ENCODE measurements around the gene OTOP1.
"Not testable (repeated sequence)": the region's sequence is repeated elsewhere in the genome, so short reads cannot be mapped to it uniquely, and the experiment has no call there.

Gene OTOP1

DNA sequence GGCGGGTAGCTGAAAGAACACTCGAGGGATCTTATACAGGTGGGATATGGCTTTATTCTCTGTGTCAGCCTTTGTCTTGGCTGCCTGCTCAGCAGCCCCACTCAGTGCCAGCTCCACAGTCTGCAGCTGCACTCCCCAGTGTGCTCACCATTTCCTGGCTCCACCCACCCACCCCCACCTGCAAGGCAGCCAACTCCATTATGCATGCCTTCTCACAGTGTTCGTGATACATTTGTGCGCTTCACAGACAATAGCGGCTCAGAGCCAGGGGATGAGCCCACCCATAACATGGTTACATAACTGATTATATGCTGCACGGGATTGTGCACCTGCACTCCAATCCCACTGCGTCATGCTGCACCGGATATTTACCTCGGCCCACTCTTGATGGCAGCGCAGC is 30.1 kb upstream of the OTOP1 start:
- Histone ChIP-seq H3K4me1 (ENCODE audit: insufficient read depth, low read length) (no peaks in the 10 kb centered on the region), H3K9me3 (ENCODE audit: low read length) (no peaks in the 10 kb centered on the region), H3K36me3 (ENCODE audit: insufficient read depth, low read length) (no peaks in the 10 kb centered on the region), H3K4me3 (ENCODE audit: low read depth in 1 of 2, low read length in 2 of 2) (no peak overlapping the region), H3K27me3 (ENCODE audit: control insufficient read depth in 1 of 2, insufficient read depth in 2 of 2, low read length in 2 of 2) (no peaks in the 10 kb centered on the region), H3K27ac (ENCODE audit: low read depth, low read length) (no peak overlapping the region), H3K9ac (ENCODE audit: low read length) (no peak overlapping the region)

DNA sequence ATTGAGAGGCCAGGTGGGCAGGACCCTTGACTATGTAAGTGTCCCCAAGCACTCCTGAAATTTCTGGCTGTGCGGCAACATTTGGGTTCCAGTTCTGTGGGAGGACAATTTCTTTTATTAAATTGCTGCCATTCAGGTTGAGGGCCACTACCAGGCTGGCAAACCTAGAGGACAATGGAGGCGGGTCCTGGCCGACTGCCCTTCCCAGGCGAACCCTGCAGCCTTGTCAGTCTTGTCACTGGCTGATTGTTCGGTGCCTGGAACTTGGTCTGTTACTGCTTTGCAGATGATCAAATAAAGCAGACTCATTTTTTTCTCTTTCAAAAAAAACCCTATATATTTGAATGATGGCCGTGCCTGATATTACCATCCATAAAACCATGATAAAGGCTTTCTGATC is 27.9 kb upstream of the OTOP1 start:
- no peak overlapping the region for H3K4me3 ChIP-seq (ENCODE audit: low read depth in 1 of 2, low read length in 2 of 2)
- no peaks in the 10 kb centered on the region for H3K36me3 ChIP-seq (ENCODE audit: insufficient read depth, low read length)
- H3K4me1 ChIP-seq (ENCODE audit: insufficient read depth, low read length), result no peaks in the 10 kb centered on the region
- H3K27me3 ChIP-seq (ENCODE audit: control insufficient read depth in 1 of 2, insufficient read depth in 2 of 2, low read length in 2 of 2), result no peaks in the 10 kb centered on the region
- H3K27ac ChIP-seq (ENCODE audit: low read depth, low read length), result no peak overlapping the region
- no peaks in the 10 kb centered on the region for H3K9me3 ChIP-seq (ENCODE audit: low read length)
- H3K9ac ChIP-seq (ENCODE audit: low read length), result no peak overlapping the region

DNA sequence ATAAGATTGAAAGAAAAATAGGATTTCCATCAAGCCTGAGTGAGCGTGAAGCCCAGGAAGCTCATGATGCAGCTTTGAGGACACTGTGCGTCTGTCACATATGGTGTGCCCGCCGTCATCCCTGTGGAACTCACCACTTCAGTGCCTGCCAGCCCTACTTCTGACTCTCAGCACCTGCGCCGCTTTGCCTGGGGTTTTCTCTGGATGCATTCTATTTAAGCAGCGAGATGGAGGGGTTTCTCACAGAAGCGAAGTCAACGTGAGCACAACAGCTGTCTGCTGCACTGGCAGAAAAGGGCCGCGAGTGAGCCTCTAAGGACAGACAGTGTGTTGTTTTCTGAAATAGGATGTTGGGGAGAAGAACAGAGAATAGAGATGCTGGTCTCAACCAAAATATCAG is 27.5 kb upstream of the OTOP1 start:
- Histone ChIP-seq H3K36me3 (ENCODE audit: insufficient read depth, low read length) (no peaks in the 10 kb centered on the region), H3K4me3 (ENCODE audit: low read depth in 1 of 2, low read length in 2 of 2) (no peak overlapping the region), H3K27me3 (ENCODE audit: control insufficient read depth in 1 of 2, insufficient read depth in 2 of 2, low read length in 2 of 2) (no peaks in the 10 kb centered on the region), H3K27ac (ENCODE audit: low read depth, low read length) (no peak overlapping the region), H3K9me3 (ENCODE audit: low read length) (no peaks in the 10 kb centered on the region), H3K4me1 (ENCODE audit: insufficient read depth, low read length) (peaks cover under 1% of the 10 kb centered on the region), H3K9ac (ENCODE audit: low read length) (no peak overlapping the region)

DNA sequence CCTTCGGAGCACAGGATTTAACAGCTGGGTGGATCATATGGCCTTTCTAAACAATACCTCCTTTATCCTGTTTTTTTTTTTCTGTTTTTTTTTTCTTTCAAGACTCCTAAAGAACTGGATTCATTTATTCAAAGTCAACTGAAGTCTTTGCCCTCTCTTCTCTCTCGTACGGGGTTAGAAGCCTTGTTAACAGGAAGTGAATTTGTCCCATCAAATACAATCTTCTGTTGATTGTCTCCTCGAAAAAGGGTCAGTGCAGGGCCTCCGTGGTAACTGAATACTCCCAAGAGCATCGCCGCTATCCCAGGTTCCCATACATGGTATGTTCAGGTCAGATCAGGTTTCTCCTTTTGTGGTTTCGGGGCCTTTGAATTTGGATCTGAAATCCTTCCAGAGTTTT is 23.1 kb upstream of the OTOP1 start:
- peaks cover 6% of the 10 kb centered on the region for H3K36me3 ChIP-seq (ENCODE audit: insufficient read depth, low read length)

DNA sequence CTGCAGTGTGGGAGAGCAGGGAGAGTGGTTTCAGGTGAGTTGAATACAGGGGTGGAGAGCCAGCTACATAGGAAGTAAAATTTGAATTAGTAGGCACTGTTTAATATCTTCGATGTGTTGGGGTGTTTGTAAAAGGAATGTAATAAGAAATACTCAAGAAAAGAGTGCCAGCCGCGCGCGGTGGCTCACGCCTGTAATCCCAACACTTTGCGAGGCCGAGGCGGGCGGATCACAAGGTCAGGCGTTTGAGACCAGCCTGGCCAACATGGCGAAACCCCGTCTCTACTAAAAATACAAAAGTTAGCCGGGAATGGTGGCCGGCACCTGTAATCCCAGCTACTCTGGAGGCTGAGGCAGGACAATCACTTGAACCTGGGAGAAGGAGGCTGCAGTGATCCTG is 22.6 kb upstream of the OTOP1 start:
- Histone ChIP-seq H3K4me1 (ENCODE audit: insufficient read depth, low read length) (peaks cover 20% of the 10 kb centered on the region), H3K27ac (ENCODE audit: low read depth, low read length) (peak overlapping the region; percentile 1), H3K36me3 (ENCODE audit: insufficient read depth, low read length) (peaks cover 11% of the 10 kb centered on the region)
- H3K4me3 ChIP-seq (ENCODE audit: low read depth in 1 of 2, low read length in 2 of 2); H3K9ac ChIP-seq (ENCODE audit: low read length); H3K27me3 ChIP-seq (ENCODE audit: control insufficient read depth in 1 of 2, insufficient read depth in 2 of 2, low read length in 2 of 2); H3K9me3 ChIP-seq (ENCODE audit: low read length): not testable (repeated sequence)

More for the DNA sequence above, 23.1 kb upstream of the OTOP1 start:
- Histone ChIP-seq H3K27me3 (ENCODE audit: control insufficient read depth in 1 of 2, insufficient read depth in 2 of 2, low read length in 2 of 2) (no peaks in the 10 kb centered on the region), H3K9ac (ENCODE audit: low read length) (no peak overlapping the region), H3K4me1 (ENCODE audit: insufficient read depth, low read length) (peaks cover 20% of the 10 kb centered on the region), H3K27ac (ENCODE audit: low read depth, low read length) (no peak overlapping the region), H3K9me3 (ENCODE audit: low read length) (no peaks in the 10 kb centered on the region), H3K4me3 (ENCODE audit: low read depth in 1 of 2, low read length in 2 of 2) (no peak overlapping the region)

DNA sequence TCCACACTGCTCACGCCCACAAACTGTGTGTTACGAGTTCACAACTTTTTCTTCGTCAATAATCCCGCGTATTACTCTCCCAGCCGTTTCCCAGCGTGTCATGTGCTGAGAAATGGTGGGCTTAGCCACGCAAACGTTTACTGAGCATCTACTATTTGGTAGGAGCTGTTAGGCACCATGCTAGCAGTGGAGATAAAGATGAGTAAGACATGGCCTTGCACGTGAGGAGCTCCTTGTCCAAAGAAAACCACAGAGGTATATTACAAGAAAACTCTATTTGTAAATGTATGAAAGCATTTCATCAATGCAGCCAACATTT is 22.1 kb upstream of the OTOP1 start:
- H3K4me1 ChIP-seq (ENCODE audit: insufficient read depth, low read length), result peaks cover 20% of the 10 kb centered on the region

DNA sequence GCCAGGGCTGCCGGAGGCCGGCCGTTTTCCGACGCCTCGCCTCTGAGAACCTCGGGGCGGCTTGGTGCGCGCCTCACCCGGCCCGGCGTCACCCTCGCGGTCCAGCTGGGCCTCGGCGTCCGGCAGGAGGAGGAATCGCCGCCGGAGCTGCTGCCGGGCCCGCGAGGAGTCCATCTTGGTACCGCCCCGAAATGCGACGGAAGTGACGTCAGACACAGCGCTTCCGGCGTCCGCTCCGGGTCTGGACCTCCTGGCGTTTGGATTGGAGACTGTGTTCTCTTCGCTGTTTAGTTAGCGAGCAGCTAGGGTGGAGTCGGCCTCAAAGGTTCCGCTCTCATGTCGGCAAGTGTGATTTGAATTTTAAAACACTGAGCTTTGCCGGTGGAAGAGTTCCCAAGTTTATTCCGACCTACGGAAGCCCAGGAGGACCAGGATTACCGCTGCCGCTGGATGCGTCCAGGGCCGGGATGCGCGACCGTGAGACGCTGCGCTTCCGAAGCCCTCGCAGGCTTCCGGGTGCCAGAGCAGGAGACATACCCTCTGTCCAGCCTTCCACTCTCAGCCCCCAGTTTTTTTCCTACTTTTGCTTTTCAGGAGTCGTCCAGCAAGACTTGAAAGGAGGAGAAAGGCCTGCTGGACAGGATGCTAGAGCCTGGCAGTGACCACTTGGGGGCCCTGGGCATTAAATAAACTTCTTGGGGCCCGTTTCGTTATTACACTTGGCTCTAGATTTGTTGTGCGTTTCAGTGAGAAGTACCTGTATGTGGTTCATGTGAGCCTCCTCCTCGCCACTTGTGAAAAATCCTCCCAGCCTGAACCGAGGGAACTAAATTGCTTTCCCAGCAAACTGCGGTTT is 21.5 kb upstream of the OTOP1 start, which contains the start of gene TMEM128:
Gene TMEM128 (minus strand): TSS at position 195 of the 856 bp plus-strand sequence. CDS start 21 bp downstream, at position 174.
- Histone ChIP-seq H3K27ac (ENCODE audit: low read depth, low read length) (peak within 1 kb of the TSS; percentile 87), H3K36me3 (ENCODE audit: insufficient read depth, low read length) (peaks cover 22% of the 10 kb centered on the region), H3K4me1 (ENCODE audit: insufficient read depth, low read length) (peaks cover 20% of the 10 kb centered on the region), H3K27me3 (ENCODE audit: control insufficient read depth in 1 of 2, insufficient read depth in 2 of 2, low read length in 2 of 2) (no peaks in the 10 kb centered on the region), H3K9me3 (ENCODE audit: low read length) (no peaks in the 10 kb centered on the region), H3K9ac (ENCODE audit: low read length) (peak within 1 kb of the TSS; percentile 97), H3K4me3 (ENCODE audit: low read depth in 1 of 2, low read length in 2 of 2) (peak within 1 kb of the TSS; percentile 95 to 98)

More for the DNA sequence above, 22.1 kb upstream of the OTOP1 start:
- Histone ChIP-seq H3K36me3 (ENCODE audit: insufficient read depth, low read length) (peaks cover 16% of the 10 kb centered on the region), H3K4me3 (ENCODE audit: low read depth in 1 of 2, low read length in 2 of 2) (peak overlapping the region; percentile 95 to 98), H3K9me3 (ENCODE audit: low read length) (no peaks in the 10 kb centered on the region), H3K27me3 (ENCODE audit: control insufficient read depth in 1 of 2, insufficient read depth in 2 of 2, low read length in 2 of 2) (no peaks in the 10 kb centered on the region), H3K27ac (ENCODE audit: low read depth, low read length) (peak overlapping the region; percentile 87), H3K9ac (ENCODE audit: low read length) (peak overlapping the region; percentile 97)

DNA sequence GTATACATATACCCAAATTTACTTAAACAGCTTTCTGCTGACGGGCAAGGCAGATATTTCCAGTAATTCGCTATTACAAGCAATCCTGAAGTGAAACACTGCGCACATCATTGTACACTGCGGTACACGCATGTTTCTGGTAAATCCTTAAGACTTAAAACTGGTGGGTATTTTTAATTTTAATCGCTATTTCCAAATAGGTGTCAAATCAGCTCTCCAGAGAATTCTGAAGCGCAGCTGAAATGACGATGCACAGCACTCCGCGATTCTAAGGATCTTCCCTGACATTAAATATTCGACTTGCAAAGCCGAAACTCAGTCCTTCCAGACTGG is 20.9 kb upstream of the OTOP1 start:
- Histone ChIP-seq H3K36me3 (ENCODE audit: insufficient read depth, low read length) (peaks cover 23% of the 10 kb centered on the region), H3K4me3 (ENCODE audit: low read depth in 1 of 2, low read length in 2 of 2) (peak overlapping the region; percentile 95 to 98), H3K4me1 (ENCODE audit: insufficient read depth, low read length) (peaks cover 20% of the 10 kb centered on the region)

DNA sequence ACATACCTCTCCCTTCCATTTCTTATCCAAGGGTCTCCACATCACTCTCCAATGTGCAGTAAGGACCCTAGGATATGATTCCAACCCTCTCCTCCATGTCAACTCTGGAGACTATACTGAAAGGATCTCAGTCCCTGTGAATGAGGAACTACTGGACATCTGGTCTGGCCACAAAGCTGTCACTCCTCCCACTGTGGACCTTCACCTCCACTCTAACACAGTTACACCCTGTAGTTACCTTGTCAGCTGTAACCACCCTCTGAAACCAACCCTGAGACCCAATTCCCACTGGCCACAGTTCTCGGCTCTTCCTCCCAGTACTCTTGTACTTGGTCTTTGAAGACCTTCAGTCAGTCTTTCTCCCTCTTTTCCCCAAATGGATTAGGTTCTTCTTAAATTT is 18.4 kb upstream of the OTOP1 start:
- Histone ChIP-seq H3K4me3 (ENCODE audit: low read depth in 1 of 2, low read length in 2 of 2) (no peak overlapping the region), H3K9me3 (ENCODE audit: low read length) (no peaks in the 10 kb centered on the region), H3K36me3 (ENCODE audit: insufficient read depth, low read length) (peaks cover 38% of the 10 kb centered on the region), H3K27me3 (ENCODE audit: control insufficient read depth in 1 of 2, insufficient read depth in 2 of 2, low read length in 2 of 2) (no peaks in the 10 kb centered on the region), H3K9ac (ENCODE audit: low read length) (no peak overlapping the region), H3K4me1 (ENCODE audit: insufficient read depth, low read length) (peaks cover 20% of the 10 kb centered on the region), H3K27ac (ENCODE audit: low read depth, low read length) (no peak overlapping the region)

More for the DNA sequence above, 20.9 kb upstream of the OTOP1 start:
- Histone ChIP-seq H3K9ac (ENCODE audit: low read length) (peak overlapping the region; percentile 97), H3K9me3 (ENCODE audit: low read length) (no peaks in the 10 kb centered on the region), H3K27me3 (ENCODE audit: control insufficient read depth in 1 of 2, insufficient read depth in 2 of 2, low read length in 2 of 2) (no peaks in the 10 kb centered on the region), H3K27ac (ENCODE audit: low read depth, low read length) (peak overlapping the region; percentile 87)

DNA sequence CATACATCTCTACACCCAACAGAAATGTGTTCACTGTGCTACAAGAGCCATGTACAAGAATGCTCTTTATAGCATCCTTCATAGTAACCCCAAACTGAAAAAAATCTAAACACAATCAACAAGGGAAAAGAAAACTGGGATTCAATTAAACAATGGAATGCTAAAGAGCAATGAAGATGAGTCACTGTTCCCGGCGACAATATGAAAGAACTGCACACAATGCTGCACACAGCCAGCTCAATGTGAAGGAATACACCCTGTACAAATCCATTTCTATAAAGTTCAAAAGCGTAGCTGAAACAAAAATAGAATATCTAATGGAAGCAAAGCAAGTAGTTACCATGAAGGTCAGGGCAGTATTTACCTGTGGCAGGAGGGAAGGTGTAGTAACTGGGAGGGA is 12.8 kb upstream of the OTOP1 start:
- H3K36me3 ChIP-seq (ENCODE audit: insufficient read depth, low read length), result peaks cover 42% of the 10 kb centered on the region
- H3K27me3 ChIP-seq (ENCODE audit: control insufficient read depth in 1 of 2, insufficient read depth in 2 of 2, low read length in 2 of 2); H3K4me3 ChIP-seq (ENCODE audit: low read depth in 1 of 2, low read length in 2 of 2); H3K27ac ChIP-seq (ENCODE audit: low read depth, low read length); H3K4me1 ChIP-seq (ENCODE audit: insufficient read depth, low read length); H3K9ac ChIP-seq (ENCODE audit: low read length); H3K9me3 ChIP-seq (ENCODE audit: low read length): not testable (repeated sequence)

DNA sequence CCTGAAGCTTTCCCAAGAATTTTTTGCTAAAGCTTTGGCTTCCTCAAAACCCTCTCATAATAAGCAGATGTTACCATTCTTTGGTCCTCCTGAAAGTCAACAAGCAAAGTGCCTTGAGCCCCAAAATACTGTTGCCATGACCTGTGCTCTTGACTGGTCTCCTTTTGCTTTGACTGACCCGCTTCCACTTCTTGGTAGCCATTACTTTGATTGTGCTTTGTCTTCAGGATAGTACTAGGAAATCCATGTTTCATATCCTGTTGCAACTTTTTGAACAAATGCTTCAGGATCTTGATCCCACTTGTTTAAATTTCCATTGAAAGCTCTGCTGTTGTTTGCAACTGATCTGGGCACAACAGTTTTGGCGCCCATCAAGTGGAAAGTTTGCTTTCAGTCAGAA is 6.9 kb upstream of the OTOP1 start:
- H3K9me3 ChIP-seq (ENCODE audit: low read length), result no peaks in the 10 kb centered on the region
- no peak overlapping the region for H3K27ac ChIP-seq (ENCODE audit: low read depth, low read length)
- no peak overlapping the region for H3K9ac ChIP-seq (ENCODE audit: low read length)
- no peak overlapping the region for H3K4me3 ChIP-seq (ENCODE audit: low read depth in 1 of 2, low read length in 2 of 2)
- H3K4me1 ChIP-seq (ENCODE audit: insufficient read depth, low read length), result no peaks in the 10 kb centered on the region
- H3K36me3 ChIP-seq (ENCODE audit: insufficient read depth, low read length), result no peaks in the 10 kb centered on the region
- H3K27me3 ChIP-seq (ENCODE audit: control insufficient read depth in 1 of 2, insufficient read depth in 2 of 2, low read length in 2 of 2), result peaks cover 0 to under 1% of the 10 kb centered on the region in 2 donors

DNA sequence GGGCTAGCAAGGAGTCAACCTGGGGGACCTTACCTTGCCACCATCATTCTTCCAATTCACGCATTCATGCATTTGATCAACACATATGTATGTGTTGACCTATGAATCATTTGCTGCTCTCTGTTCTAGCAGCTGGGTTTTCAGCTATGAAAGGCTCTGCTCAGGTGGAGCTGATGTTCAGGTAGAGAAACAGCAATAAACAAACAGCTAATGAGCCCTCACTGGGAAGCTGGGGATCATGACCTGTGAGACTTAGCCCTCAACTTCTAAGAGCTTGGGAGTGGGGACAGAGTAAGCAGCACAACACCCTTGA is 1.6 kb upstream of the OTOP1 start:
- no peaks in the 10 kb centered on the region for H3K4me1 ChIP-seq (ENCODE audit: insufficient read depth, low read length)
- peaks cover 0 to 36% of the 10 kb centered on the region in 2 donors for H3K27me3 ChIP-seq (ENCODE audit: control insufficient read depth in 1 of 2, insufficient read depth in 2 of 2, low read length in 2 of 2)
- no peaks in the 10 kb centered on the region for H3K36me3 ChIP-seq (ENCODE audit: insufficient read depth, low read length)
- H3K27ac ChIP-seq (ENCODE audit: low read depth, low read length), result no peak overlapping the region
- H3K9ac ChIP-seq (ENCODE audit: low read length), result no peak overlapping the region
- H3K4me3 ChIP-seq (ENCODE audit: low read depth in 1 of 2, low read length in 2 of 2), result no peak overlapping the region
- no peaks in the 10 kb centered on the region for H3K9me3 ChIP-seq (ENCODE audit: low read length)
